Prostate gland (tissue), 2 donors: ENCODE measurements around the gene RNF19B.

Experiments
- CTCF ChIP-seq, 4 experiments: fragments of 200-600 bp in 2 of 4; fragments of 450-650 bp in 2 of 4; sonication (generic) in 2 of 4; IDR thresholded peaks; 1 replicate in 3 of 4; 2 replicates in 1 of 4; pipeline ENCODE4 v1.5.1; 2016 to 2019; ENCODE audit warnings: antibody characterized with exemption in 4 of 4, mild to moderate bottlenecking in 2 of 4, moderate library complexity in 2 of 4
- POLR2A ChIP-seq: fragments of 450-650 bp; IDR thresholded peaks from one replicate; pipeline ENCODE4 v1.6.1; 2016; ENCODE audit warnings: antibody characterized with exemption, mild to moderate bottlenecking
- POLR2AphosphoS5 ChIP-seq: sonication (generic); formaldehyde crosslinking; IDR thresholded peaks from one replicate; pipeline ENCODE4 v1.6.1; 2017; ENCODE audit warnings: antibody characterized with exemption

DNA sequence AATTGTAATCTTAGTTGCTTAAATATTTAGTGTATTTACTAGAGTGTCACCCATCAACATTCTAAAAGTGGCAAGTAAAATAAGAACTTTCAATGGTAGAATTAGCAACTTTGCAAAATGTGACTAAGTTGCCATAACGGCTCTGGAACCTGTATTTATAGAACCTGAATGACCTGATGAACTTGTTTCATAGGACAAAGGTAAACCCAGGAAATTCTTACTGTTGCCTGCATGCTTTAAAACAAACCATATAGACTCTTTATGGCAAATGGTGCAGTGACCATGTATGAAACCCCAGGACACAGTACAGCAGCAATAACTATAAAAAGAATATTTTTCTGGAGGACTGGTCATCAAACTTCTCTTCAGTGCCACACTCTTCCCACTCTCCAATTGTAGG is 49.2 kb upstream of the RNF19B start:
- TF ChIP-seq CTCF (IDR thresholded peaks at IDR 0.05) (no peak), POLR2A (no peak), POLR2AphosphoS5 (no peak)
